Measurements from ENCODE around the gene PHETA1. TPM values are rescaled to one million over a fixed set of nuclear protein-coding genes. Genes with fewer than 3 reads are reported as not detected.

Gene PHETA1
- total and polyA plus RNA-seq, 2 of the 13 experiments (the other 11 are each of a cell fraction or from before 2014, with no cell fraction given) = 11.3 to 20.8 TPM

DNA sequence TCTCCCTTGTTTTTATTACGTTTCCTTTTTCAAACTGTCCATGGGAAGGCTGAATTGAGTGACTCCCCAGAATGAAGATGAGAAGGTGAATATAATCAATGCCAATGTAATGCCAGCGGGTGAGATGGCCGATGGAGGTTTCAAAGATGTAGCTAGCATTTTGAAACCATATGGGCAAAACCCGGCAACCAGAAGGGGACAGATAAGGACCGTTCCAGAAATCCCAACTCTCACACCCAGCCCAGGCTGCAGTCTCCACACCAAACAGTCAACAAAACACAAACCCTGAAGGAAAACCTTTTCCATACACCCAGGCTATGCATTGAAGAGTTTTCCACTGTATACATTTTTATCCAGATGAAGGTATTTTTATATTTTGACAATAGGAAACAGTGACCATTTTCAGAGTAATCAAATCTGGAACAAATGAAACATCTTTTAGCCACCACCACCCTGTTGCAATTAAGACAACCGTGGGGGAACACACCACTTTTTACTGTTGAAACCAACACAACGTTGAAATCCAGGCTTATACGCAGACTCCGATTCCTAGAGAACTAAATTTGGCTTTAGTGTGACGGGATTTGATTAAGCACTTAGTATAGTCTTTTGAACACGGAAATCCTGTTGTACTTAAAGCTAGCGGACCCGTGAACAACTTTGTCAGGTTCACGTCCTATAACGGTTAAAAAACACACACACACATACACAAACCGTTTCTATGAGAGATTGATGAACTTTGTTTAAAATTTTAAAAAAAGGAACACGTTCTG lies 19.0 kb downstream of the PHETA1 start (continued):
- TF ChIP-seq ZNF510 (CRISPR knock-in tag; IDR thresholded peaks at IDR 0.05; ENCODE audit: low read depth) (no peak), ZNF143 (CRISPR knock-in tag; IDR thresholded peaks at IDR 0.05) (no peak), ZNF234 (CRISPR knock-in tag; conservative IDR thresholded peaks at IDR 0.05) (no peak), ASH2L (IDR thresholded peaks at IDR 0.05; ENCODE audit: insufficient read length, low read depth, low read length) (no peak), ZNF264 (CRISPR knock-in tag; IDR thresholded peaks at IDR 0.05) (no peak), ZNF782 (CRISPR knock-in tag; IDR thresholded peaks at IDR 0.05; ENCODE audit: borderline replicate concordance) (no peak), ZNF720 (CRISPR knock-in tag; IDR thresholded peaks at IDR 0.05) (no peak), SIN3A (IDR thresholded peaks at IDR 0.05; ENCODE audit: borderline replicate concordance, low read depth, low read length) (no peak), ZFP36L2 (CRISPR knock-in tag; IDR thresholded peaks at IDR 0.05) (no peak)

- Histone ChIP-seq H3K36me3 (replicated peaks in 1 of 2; ENCODE audit: control insufficient read depth in 1 of 2, insufficient read depth in 2 of 2, low read length in 2 of 2) (no peaks in the 10 kb centered on the region), H4K20me1 (ENCODE audit: insufficient read depth, low read length) (no peaks in the 10 kb centered on the region), H3K4me3 (replicated peaks in 1 of 3; ENCODE audit: insufficient read depth in 1 of 3, low read depth in 2 of 3, low read length in 3 of 3) (no peak overlapping the region), H3K27ac (ENCODE audit: extremely low read length, insufficient read depth, low read length) (no peak overlapping the region), H3K9me3 (ENCODE audit: low read length) (peaks cover 5% of the 10 kb centered on the region), H3K4me2 (ENCODE audit: low read depth, low read length) (no peak overlapping the region), H2AFZ (ENCODE audit: low read length) (no peak overlapping the region), H3K9ac (ENCODE audit: insufficient read depth, low read depth, low read length) (no peak overlapping the region), H3K79me2 (ENCODE audit: insufficient read depth, low read length) (no peaks in the 10 kb centered on the region), H3K27me3 (ENCODE audit: control insufficient read depth in 1 of 2, insufficient read depth in 2 of 2, low read length in 2 of 2) (peaks cover 1 to 8% of the 10 kb centered on the region in 2 experiments; a peak in 2 of 5 replicates), H3K4me1 (ENCODE audit: insufficient read depth, low read length) (no peaks in the 10 kb centered on the region)
- DNase-seq (ENCODE audit: low spot score) (no peak), ATAC-seq (no peak), FAIRE-seq (no peak)
- no TSS peak for BruUV-seq (replicated peaks)
- intact Hi-C loops (cut with micrococcal nuclease; ENCODE audit: unreplicated experiment) = no loop called here
- TF ChIP-seq, protein P1, sequence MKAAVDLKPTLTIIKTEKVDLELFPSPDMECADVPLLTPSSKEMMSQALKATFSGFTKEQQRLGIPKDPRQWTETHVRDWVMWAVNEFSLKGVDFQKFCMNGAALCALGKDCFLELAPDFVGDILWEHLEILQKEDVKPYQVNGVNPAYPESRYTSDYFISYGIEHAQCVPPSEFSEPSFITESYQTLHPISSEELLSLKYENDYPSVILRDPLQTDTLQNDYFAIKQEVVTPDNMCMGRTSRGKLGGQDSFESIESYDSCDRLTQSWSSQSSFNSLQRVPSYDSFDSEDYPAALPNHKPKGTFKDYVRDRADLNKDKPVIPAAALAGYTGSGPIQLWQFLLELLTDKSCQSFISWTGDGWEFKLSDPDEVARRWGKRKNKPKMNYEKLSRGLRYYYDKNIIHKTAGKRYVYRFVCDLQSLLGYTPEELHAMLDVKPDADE (CRISPR knock-in tag; IDR thresholded peaks at IDR 0.05) = no peak
- TF ChIP-seq, protein P2, sequence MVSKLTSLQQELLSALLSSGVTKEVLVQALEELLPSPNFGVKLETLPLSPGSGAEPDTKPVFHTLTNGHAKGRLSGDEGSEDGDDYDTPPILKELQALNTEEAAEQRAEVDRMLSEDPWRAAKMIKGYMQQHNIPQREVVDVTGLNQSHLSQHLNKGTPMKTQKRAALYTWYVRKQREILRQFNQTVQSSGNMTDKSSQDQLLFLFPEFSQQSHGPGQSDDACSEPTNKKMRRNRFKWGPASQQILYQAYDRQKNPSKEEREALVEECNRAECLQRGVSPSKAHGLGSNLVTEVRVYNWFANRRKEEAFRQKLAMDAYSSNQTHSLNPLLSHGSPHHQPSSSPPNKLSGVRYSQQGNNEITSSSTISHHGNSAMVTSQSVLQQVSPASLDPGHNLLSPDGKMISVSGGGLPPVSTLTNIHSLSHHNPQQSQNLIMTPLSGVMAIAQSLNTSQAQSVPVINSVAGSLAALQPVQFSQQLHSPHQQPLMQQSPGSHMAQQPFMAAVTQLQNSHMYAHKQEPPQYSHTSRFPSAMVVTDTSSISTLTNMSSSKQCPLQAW (CRISPR knock-in tag; IDR thresholded peaks at IDR 0.05) = no peak
- no peak for TF ChIP-seq CBFB (CRISPR knock-in tag; IDR thresholded peaks at IDR 0.05)
- no peak for TF ChIP-seq FOSL2 (CRISPR knock-in tag; IDR thresholded peaks at IDR 0.05)
- TF ChIP-seq ZNF274 (CRISPR knock-in tag; IDR thresholded peaks at IDR 0.05) = no peak
- no peak for TF ChIP-seq ZFYVE20 (CRISPR knock-in tag; IDR thresholded peaks at IDR 0.05; ENCODE audit: borderline replicate concordance, low read depth)
- in situ Hi-C loops (cut with HindIII; ENCODE audit: extremely low pct_ligation_motif_present, low pct_unique_long_range_greater_than_20kb) = no loop called here
- POLR2A ChIA-PET = no interaction called here
- 44% methylated on average over 8 of the region's 11 CpGs for WGBS (ENCODE audit: low lambda C conversion rate)
- CTCF ChIA-PET (ENCODE audit: low intra/inter-chr PET ratio, low total read pairs) = no interaction called here
These were observed 19.7 kb downstream of the PHETA1 start for GRCh38 chr12:111349101-111349747.
